ENCODE data around the gene CALHM4.

DNA sequence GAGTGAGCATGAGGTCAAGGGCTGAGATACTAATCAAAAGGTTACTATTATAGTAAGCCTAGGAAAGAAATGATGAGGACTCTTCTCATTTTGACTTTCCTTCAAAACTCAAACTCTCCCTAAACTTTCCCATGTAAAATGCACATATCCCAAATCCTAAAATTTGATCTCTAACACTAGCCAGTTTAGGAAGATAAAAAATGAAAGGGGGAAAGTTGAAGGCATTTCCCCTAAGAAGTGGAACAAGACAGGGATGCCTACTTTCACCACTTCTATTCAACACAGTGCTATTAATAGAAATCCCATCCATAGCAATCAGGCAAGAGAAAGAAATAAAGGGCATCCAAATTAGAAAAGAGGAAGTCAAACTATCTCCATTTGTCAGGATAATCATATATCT lies 45.0 kb upstream of the CALHM4 start:
- no peak for TF ChIP-seq GATA3 (IDR thresholded peaks at IDR 0.05; ENCODE audit: low read depth, low read length)
- TF ChIP-seq GATA2 (IDR thresholded peaks at IDR 0.05; ENCODE audit: low read depth, low read length): no peak
